ENCODE data around the gene FDX2.

FDX2 gene

GRCh38 chr19:10321417-10321797 is 5.6 kb upstream of the FDX2 start:
- H3K4me3 Mint-ChIP-seq, result no peak overlapping the region
- peaks cover 35% of the 10 kb centered on the region for H3K36me3 Mint-ChIP-seq (ENCODE audit: low read depth)
- no peak overlapping the region for H3K27ac Mint-ChIP-seq
- peaks cover under 1% of the 10 kb centered on the region for H3K4me1 Mint-ChIP-seq (ENCODE audit: low read depth)
- no peaks in the 10 kb centered on the region for H3K9me3 Mint-ChIP-seq
- H3K27me3 Mint-ChIP-seq, result no peaks in the 10 kb centered on the region

- Mint-ChIP-seq H3K4me1 (ENCODE audit: low read depth) (peaks cover 7% of the 10 kb centered on the region), H3K27ac (no peak overlapping the region), H3K9me3 (no peaks in the 10 kb centered on the region), H3K36me3 (ENCODE audit: low read depth) (peaks cover 40% of the 10 kb centered on the region), H3K4me3 (no peak overlapping the region), H3K27me3 (no peaks in the 10 kb centered on the region)
Observed at GRCh38 chr19:10320602-10321416, 5.0 kb upstream of the FDX2 start.

- H3K4me1 Mint-ChIP-seq (ENCODE audit: low read depth), result peaks cover 21% of the 10 kb centered on the region
- H3K36me3 Mint-ChIP-seq (ENCODE audit: low read depth), result peaks cover 41% of the 10 kb centered on the region
- no peaks in the 10 kb centered on the region for H3K9me3 Mint-ChIP-seq
- no peak overlapping the region for H3K27ac Mint-ChIP-seq
- H3K27me3 Mint-ChIP-seq, result no peaks in the 10 kb centered on the region
- no peak overlapping the region for H3K4me3 Mint-ChIP-seq
Observed at GRCh38 chr19:10318807-10319682, 3.2 kb upstream of the FDX2 start.

GRCh38 chr19:10317857-10318462 is 2.1 kb upstream of the FDX2 start:
- H3K4me3 Mint-ChIP-seq, result no peak overlapping the region
- no peaks in the 10 kb centered on the region for H3K27me3 Mint-ChIP-seq
- H3K27ac Mint-ChIP-seq, result no peak overlapping the region
- H3K9me3 Mint-ChIP-seq, result no peaks in the 10 kb centered on the region
- peaks cover 45% of the 10 kb centered on the region for H3K36me3 Mint-ChIP-seq (ENCODE audit: low read depth)
- peaks cover 21% of the 10 kb centered on the region for H3K4me1 Mint-ChIP-seq (ENCODE audit: low read depth)

DNA sequence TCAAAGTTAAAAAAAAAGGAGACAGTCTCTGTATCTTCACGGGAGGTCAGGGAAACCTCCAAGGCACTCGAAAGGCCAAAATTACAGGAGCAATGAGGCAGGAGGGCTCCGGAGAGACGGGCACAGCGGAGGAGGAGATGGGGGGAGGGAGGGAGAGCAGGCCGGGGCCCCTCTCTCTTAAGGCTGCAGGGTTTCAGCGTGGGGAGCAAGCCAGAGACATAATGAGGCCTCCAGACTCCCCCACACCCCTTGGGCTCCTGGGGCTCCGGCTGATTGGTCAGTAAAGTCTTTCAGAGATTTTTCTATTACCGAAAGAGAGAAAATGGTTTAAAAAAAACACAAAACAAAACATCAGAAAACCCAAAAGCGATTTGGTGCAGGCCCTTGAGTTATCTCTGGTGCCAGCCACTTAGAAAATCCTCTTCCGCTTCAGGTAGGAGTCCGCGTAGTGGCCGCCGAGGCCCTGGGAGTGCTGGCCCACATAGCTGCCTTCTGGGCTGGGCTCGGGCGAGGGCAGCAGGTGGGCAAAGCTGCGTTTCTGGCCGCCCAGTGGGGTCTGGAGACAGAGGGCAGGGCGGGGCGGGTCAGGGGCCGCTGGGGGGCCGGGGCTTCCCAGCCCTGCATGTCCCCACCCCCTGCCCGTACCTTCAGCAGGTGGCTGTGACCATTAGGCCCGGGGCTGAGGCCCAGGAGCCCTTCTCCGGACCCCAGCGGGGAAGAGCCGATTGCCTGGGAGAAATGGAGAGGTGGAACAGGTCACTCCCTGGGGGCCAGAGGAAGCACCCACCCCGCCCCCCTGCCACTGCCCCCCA is 1.4 kb upstream of the FDX2 start:
- no peaks in the 10 kb centered on the region for H3K9me3 Mint-ChIP-seq
- no peaks in the 10 kb centered on the region for H3K27me3 Mint-ChIP-seq
- peaks cover 46% of the 10 kb centered on the region for H3K36me3 Mint-ChIP-seq (ENCODE audit: low read depth)
- peaks cover 21% of the 10 kb centered on the region for H3K4me1 Mint-ChIP-seq (ENCODE audit: low read depth)
- H3K4me3 Mint-ChIP-seq, result no peak overlapping the region
- H3K27ac Mint-ChIP-seq, result no peak overlapping the region

DNA sequence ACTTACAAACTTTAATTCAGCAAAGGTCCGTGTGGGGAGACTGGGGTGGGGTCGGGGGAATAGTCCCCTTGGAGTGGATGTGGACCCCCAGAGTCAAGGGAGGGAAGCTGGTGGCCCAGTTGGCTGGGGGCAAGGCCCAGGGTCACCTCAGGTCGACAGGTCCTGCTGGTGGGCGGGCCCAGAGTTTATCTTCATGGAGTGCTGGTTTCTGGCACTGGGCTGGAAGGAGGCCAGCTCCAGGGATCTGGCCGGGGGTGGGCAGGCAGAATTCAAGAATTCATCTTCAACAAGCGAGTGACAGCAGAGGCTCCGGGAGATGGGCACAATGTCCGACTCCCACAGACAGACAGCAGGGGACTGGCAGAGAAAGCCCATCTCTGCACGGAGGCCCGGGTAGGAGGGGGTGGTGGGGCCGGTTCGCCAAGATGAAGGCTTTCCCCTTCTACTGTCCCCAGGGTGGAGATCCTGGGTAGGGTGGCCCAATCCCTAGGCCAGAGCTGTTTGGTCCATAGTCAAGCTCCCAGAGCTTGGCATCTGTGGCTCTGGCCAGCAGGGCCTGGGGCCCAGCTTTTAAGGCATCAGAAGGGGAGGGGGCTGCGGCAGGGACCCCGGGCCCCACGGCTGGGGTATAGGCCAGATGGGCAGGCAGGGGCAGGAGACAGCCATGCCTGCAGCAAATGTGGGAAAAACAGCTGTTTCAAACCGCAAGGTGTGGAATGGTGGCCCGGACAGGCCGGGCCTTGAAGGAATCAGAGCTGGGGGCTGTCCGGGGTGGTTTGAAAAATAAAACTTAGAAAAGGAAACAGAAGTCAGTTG is 622 bp upstream of the FDX2 start:
- Mint-ChIP-seq H3K27ac (peak overlapping the region; percentile 80), H3K4me3 (peak overlapping the region; percentile 93), H3K9me3 (no peaks in the 10 kb centered on the region), H3K27me3 (no peaks in the 10 kb centered on the region), H3K4me1 (ENCODE audit: low read depth) (peaks cover 21% of the 10 kb centered on the region), H3K36me3 (ENCODE audit: low read depth) (peaks cover 39% of the 10 kb centered on the region)

GRCh38 chr19:10309423-10309822 is 6.4 kb downstream of the FDX2 start, which contains the start of gene ZGLP1:
ZGLP1 (minus strand) TSS chr19:10309815.
- H3K27ac Mint-ChIP-seq, result no peak within 1 kb of the TSS

DNA sequence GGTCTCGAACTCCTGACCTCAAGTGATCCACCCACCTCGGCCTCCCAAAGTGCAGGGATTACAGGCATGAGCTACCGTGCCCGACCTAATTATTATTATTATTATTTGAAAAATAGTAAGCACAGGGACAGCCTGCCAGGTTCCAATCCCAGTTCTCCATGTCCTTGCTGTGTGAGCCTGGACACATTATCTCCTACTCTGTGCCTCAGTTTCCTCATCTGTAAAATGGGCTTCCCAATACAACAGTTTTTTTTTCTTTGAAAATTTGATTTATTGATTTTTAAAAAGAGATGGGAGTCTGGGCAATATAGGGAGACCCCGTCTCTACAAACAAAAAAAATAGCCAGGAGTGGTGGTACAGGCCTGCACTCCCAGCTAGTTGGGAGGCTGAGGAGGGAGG is 9.5 kb downstream of the FDX2 start:
- Mint-ChIP-seq H3K9me3 (no peaks in the 10 kb centered on the region), H3K27me3 (peaks cover 4% of the 10 kb centered on the region), H3K36me3 (ENCODE audit: low read depth) (peaks cover 4% of the 10 kb centered on the region), H3K4me3 (no peak overlapping the region), H3K27ac (no peak overlapping the region), H3K4me1 (ENCODE audit: low read depth) (peaks cover 11% of the 10 kb centered on the region)

More at GRCh38 chr19:10309423-10309822, 6.4 kb downstream of the FDX2 start, which contains the start of gene ZGLP1:
- no peak within 1 kb of the TSS for H3K4me3 Mint-ChIP-seq
- H3K9me3 Mint-ChIP-seq, result no peaks in the 10 kb centered on the region
- H3K27me3 Mint-ChIP-seq, result no peaks in the 10 kb centered on the region
- H3K36me3 Mint-ChIP-seq (ENCODE audit: low read depth), result peaks cover 13% of the 10 kb centered on the region
- peaks cover 5% of the 10 kb centered on the region for H3K4me1 Mint-ChIP-seq (ENCODE audit: low read depth)

DNA sequence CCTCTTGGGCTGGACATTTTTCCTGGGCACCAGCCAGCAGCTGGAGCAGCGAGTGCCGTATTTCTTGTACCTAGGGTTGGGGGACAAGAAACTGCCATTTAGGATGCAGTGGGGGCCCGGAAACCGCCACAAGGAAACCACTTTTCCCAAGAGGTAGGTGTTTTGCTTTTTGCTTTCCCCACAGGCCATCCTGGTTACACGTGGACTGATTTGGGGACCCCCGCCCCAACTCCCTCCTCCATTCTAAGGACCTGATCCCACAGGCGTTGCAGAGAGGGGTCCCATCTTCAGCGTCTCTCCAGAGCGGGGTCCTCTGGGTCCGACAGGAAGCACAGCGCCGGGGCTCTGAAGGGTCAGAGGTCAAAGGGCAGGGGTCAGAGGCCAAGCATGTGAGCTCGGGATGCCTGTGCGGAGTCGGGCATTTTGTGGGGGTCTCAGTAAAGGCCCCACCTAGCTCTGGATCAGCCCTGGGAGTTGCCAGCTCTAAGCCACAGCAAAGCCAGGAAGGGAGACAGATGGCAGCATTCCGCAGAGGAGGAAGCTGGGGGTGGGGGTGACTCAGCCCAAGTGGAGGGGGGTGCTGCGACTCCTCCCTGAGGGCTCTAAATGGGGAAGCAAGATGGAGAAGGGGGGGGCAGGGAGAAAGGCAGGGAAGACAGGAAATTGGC is 10.5 kb downstream of the FDX2 start:
- Mint-ChIP-seq H3K27me3 (peaks cover 4% of the 10 kb centered on the region), H3K27ac (no peak overlapping the region), H3K9me3 (no peaks in the 10 kb centered on the region), H3K36me3 (ENCODE audit: low read depth) (peaks cover 4% of the 10 kb centered on the region), H3K4me1 (ENCODE audit: low read depth) (peaks cover 11% of the 10 kb centered on the region), H3K4me3 (no peak overlapping the region)

- Mint-ChIP-seq H3K9me3 (no peaks in the 10 kb centered on the region), H3K4me3 (peak overlapping the region; percentile 8), H3K36me3 (ENCODE audit: low read depth) (peaks cover 4% of the 10 kb centered on the region), H3K4me1 (ENCODE audit: low read depth) (peaks cover 26% of the 10 kb centered on the region), H3K27ac (no peak overlapping the region), H3K27me3 (peaks cover 16% of the 10 kb centered on the region)
Observed at GRCh38 chr19:10299545-10300458, 16.0 kb downstream of the FDX2 start.

DNA sequence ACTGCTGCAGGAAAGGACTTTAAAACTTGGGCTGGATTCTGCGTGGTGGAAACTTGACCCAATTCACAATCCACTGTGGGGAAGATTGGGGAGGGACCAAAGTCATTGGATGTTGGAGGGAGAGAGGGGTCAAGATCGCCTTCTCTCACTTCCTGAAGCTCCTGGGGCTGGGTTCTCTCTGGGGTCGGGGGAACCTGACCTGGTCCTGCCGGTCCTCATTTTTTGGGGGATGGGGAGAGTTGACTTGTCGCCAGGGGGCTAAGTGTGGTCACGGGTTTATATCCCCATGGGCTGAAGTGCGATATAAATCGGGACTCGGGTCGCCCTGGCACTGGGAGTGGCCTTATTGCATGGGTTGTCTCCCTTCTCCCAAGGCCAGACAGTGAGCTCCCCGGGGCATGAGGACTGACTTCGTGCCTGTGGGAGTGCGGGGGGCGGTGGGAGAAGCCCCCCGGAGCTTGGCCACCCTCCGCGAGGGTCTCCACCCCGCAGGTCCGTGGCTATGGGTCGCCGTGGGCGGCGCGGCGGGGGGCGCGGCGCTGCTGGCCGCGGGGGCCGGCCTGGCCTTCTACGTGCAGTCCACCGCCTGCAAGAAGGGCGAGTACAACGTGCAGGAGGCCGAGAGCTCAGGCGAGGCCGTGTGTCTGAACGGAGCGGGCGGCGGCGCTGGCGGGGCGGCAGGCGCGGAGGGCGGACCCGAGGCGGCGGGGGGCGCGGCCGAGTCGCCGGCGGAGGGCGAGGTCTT is 19.8 kb downstream of the FDX2 start:
- H3K36me3 Mint-ChIP-seq (ENCODE audit: low read depth), result no peaks in the 10 kb centered on the region
- H3K27me3 Mint-ChIP-seq, result peaks cover 46% of the 10 kb centered on the region
- peak overlapping the region; percentile 79 for H3K4me3 Mint-ChIP-seq
- peaks cover 39% of the 10 kb centered on the region for H3K4me1 Mint-ChIP-seq (ENCODE audit: low read depth)
- no peaks in the 10 kb centered on the region for H3K9me3 Mint-ChIP-seq
- no peak overlapping the region for H3K27ac Mint-ChIP-seq

DNA sequence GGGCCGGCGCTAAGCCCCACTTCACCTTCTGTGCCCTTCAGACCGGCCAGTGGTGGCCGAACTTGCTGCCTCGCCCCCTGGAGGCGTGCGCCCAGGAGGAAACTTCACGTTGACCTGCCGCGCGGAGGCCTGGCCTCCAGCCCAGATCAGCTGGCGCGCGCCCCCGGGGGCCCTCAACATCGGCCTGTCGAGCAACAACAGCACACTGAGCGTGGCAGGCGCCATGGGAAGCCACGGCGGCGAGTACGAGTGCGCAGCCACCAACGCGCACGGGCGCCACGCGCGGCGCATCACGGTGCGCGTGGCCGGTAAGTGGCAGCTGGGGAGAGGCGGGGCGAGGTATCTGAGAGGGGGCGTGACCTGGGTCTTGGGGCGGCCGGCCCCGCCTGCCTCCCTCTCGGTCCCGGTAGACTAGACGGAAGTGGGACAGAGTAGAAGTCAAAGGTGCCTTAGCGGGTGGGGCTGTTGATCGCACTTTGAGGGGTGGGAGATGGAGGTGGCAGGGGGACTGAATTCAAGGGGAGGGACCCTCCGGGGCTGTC is 20.4 kb downstream of the FDX2 start:
- no peaks in the 10 kb centered on the region for H3K9me3 Mint-ChIP-seq
- H3K27ac Mint-ChIP-seq, result no peak overlapping the region
- no peaks in the 10 kb centered on the region for H3K36me3 Mint-ChIP-seq (ENCODE audit: low read depth)
- peaks cover 50% of the 10 kb centered on the region for H3K27me3 Mint-ChIP-seq
- H3K4me1 Mint-ChIP-seq (ENCODE audit: low read depth), result peaks cover 46% of the 10 kb centered on the region
- H3K4me3 Mint-ChIP-seq, result peak overlapping the region; percentile 79

Data from stimulated activated naive CD8-positive, alpha-beta T cell treated with anti-CD3 and anti-CD28 coated beads, Interleukin-15, Interleukin-2, amounts not matched to agents 100 ng/mL and 50 ng/mL, for 24 hours (primary cell).